ENCODE data around the gene HPGDS.

HPGDS gene

DNA sequence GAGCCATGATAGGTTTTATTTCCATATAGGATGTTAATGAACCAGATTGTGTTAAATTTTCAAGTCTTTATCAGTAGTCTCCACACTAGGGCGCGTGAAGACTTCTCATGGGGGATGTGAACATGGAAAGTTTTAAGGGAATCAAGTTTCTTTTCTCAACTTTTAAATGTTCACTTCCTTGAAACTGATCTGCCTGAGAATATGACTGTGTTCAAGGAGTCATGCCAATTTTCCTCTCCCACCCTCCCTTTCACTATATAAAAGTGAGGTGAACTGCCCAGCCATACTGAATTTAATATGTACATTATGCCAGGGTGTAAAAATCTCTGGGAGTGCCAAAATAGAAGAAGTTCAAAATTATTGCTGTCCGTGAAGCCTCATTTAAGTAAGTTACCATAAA, 30.4 kb upstream of the HPGDS start:
- H3K4me1 ChIP-seq (ENCODE audit: control insufficient read depth, insufficient read depth, low read length, poor library complexity, severe bottlenecking) = no peaks in the 10 kb centered on the region
- H3K36me3 ChIP-seq (ENCODE audit: control insufficient read depth, insufficient read depth, low read length) = no peaks in the 10 kb centered on the region
- no peaks in the 10 kb centered on the region for H3K9me3 ChIP-seq (ENCODE audit: control insufficient read depth, low read length)
- H3K4me3 ChIP-seq (ENCODE audit: insufficient read depth, low read depth, low read length, poor library complexity, severe bottlenecking) = no peak overlapping the region
- H3K27me3 ChIP-seq (replicated peaks; ENCODE audit: control insufficient read depth, insufficient read depth, low read length, poor library complexity, severe bottlenecking) = no peaks in the 10 kb centered on the region
- H3K27ac ChIP-seq (ENCODE audit: insufficient read depth, low read length, poor library complexity, severe bottlenecking) = no peak overlapping the region
- DNase-seq = no peak

DNA sequence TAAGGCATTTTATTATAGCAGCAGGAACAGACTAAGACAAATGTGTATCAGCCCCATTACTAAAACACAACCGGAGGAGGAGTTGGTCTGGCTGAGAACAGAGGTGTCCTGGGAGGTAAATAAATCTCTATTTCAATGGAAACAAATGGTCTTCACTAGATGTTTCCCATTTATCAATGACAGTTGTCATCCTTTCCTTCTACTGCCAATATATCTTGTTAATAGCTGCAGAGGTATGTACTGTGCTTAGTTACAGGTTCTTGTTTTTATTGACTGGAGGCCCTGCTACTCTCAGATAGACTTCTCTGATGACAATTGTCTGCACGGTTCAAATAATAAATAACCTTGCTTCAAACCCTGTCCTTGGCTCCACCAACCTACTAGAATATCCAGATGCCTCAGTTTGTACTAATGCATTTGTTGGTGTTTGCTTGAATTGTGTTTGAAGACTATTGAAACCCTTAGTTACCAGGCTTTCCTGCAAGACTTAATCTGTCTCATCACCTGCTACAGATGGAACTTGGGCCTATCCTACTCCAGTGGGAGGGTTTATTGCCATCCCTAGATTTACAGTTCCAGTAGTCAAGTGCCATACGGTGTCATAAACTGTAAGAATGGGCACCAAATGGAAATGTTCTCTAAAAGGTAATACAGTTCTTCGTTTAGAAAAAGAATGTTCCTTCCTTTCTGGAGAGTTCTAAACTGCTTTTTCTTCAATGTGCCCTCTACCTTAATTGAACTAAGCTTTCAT, 29.8 kb upstream of the HPGDS start:
- H3K4me3 ChIP-seq (ENCODE audit: insufficient read depth, low read depth, low read length, poor library complexity, severe bottlenecking) = no peak overlapping the region
- H3K27ac ChIP-seq (ENCODE audit: insufficient read depth, low read length, poor library complexity, severe bottlenecking) = no peak overlapping the region
- no peaks in the 10 kb centered on the region for H3K9me3 ChIP-seq (ENCODE audit: control insufficient read depth, low read length)
- H3K4me1 ChIP-seq (ENCODE audit: control insufficient read depth, insufficient read depth, low read length, poor library complexity, severe bottlenecking) = no peaks in the 10 kb centered on the region
- H3K36me3 ChIP-seq (ENCODE audit: control insufficient read depth, insufficient read depth, low read length) = no peaks in the 10 kb centered on the region
- H3K27me3 ChIP-seq (replicated peaks; ENCODE audit: control insufficient read depth, insufficient read depth, low read length, poor library complexity, severe bottlenecking) = no peaks in the 10 kb centered on the region
- DNase-seq = no peak

DNA sequence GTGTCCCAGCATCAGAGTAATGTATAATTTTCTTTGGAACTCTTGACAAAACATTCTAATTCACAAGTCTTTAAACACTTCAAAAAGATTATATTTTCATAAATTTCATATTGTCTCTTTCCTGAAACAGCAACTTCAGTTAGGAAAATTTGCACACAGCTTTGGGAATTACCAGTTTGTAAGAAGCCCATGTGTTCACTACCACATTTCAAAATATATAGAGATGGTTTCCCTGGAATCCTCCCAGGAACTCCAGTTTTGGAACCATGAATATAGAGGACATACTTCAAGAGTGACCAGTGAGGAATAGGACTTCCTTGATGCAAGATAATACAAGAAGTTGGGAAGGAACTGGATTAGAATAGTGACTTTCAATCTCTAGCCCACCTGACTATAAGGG, 28.7 kb upstream of the HPGDS start:
- Histone ChIP-seq H3K4me3 (ENCODE audit: insufficient read depth, low read depth, low read length, poor library complexity, severe bottlenecking) (no peak overlapping the region), H3K27me3 (replicated peaks; ENCODE audit: control insufficient read depth, insufficient read depth, low read length, poor library complexity, severe bottlenecking) (no peaks in the 10 kb centered on the region), H3K4me1 (ENCODE audit: control insufficient read depth, insufficient read depth, low read length, poor library complexity, severe bottlenecking) (no peaks in the 10 kb centered on the region), H3K36me3 (ENCODE audit: control insufficient read depth, insufficient read depth, low read length) (no peaks in the 10 kb centered on the region), H3K27ac (ENCODE audit: insufficient read depth, low read length, poor library complexity, severe bottlenecking) (no peak overlapping the region), H3K9me3 (ENCODE audit: control insufficient read depth, low read length) (no peaks in the 10 kb centered on the region)
- no peak for DNase-seq

DNA sequence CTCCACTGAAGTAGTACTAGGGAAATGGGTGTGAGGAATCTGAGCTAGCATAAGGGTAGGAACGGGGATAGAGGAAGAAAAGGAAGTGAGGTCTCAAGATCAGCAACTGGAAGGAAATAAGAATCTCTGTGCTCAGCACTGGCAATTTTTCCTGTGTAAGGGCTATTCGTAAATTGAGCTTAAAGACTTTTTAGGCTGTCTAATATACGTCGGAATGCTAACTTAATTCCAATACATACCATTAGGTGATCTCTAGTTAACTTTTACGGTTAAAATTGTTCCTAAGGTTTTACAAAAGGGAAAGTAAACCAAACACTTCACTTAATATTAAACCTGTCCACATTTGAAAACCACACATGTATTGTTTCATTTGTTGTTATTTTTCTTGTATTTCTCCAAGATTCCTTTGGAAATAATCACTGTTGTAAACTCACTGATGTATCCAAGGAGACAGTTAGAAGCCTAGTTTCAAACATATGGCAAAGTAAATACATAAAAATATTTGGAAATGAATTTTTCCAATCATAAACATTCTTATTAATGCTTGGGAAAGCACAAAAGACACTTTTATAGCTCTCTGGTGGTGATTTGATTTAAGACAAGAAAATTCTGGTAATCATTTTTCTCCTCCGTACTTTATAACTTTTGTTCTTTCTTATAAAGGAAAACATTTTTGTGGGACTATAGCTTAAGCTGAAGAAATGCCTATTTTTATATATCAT, 28.1 kb upstream of the HPGDS start:
- H3K27me3 ChIP-seq (replicated peaks; ENCODE audit: control insufficient read depth, insufficient read depth, low read length, poor library complexity, severe bottlenecking) = no peaks in the 10 kb centered on the region
- no peak overlapping the region for H3K4me3 ChIP-seq (ENCODE audit: insufficient read depth, low read depth, low read length, poor library complexity, severe bottlenecking)
- H3K27ac ChIP-seq (ENCODE audit: insufficient read depth, low read length, poor library complexity, severe bottlenecking) = no peak overlapping the region
- H3K36me3 ChIP-seq (ENCODE audit: control insufficient read depth, insufficient read depth, low read length) = no peaks in the 10 kb centered on the region
- DNase-seq = no peak
- no peaks in the 10 kb centered on the region for H3K4me1 ChIP-seq (ENCODE audit: control insufficient read depth, insufficient read depth, low read length, poor library complexity, severe bottlenecking)
- no peaks in the 10 kb centered on the region for H3K9me3 ChIP-seq (ENCODE audit: control insufficient read depth, low read length)

DNA sequence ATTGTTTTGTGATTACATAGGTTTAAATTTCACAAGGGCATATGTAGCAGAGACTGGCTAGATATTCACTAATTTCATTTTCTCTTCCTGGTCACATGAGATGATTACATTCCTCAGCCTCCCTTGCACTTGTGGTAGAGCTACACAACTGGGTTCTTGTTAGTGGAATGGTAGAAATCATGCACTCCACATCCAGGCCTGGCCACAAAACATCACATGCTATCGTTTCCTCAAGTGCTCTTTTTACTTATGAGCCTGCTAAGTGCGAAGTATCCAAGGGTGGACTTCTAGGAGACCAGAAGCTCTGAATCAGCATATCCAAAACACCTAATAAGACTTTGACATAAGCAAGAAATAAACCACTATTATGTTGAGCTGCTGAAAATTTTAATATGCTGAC, 26.4 kb upstream of the HPGDS start:
- no peak for DNase-seq

DNA sequence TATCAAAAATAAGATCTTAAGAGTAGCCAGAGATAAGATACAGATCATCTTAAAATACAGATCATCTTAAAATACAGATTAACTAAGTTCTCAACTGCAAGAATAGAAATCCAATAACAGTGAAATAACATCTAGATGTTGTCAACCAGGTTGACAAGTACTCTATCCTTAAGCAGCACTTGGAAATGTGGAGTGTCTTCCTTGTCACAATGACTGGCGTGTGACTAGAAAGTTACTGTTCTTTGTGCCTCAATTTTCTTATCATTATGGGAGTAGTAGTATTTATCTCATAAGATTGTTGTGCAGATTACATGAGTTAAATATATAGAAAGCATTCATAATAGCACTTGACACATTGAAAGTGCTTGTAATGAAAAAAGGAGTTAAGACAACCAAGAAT, 25.8 kb upstream of the HPGDS start:
- no peaks in the 10 kb centered on the region for H3K9me3 ChIP-seq (ENCODE audit: control insufficient read depth, low read length)
- no peaks in the 10 kb centered on the region for H3K36me3 ChIP-seq (ENCODE audit: control insufficient read depth, insufficient read depth, low read length)
- DNase-seq = no peak
- no peak overlapping the region for H3K27ac ChIP-seq (ENCODE audit: insufficient read depth, low read length, poor library complexity, severe bottlenecking)
- no peaks in the 10 kb centered on the region for H3K27me3 ChIP-seq (replicated peaks; ENCODE audit: control insufficient read depth, insufficient read depth, low read length, poor library complexity, severe bottlenecking)
- no peak overlapping the region for H3K4me3 ChIP-seq (ENCODE audit: insufficient read depth, low read depth, low read length, poor library complexity, severe bottlenecking)
- no peaks in the 10 kb centered on the region for H3K4me1 ChIP-seq (ENCODE audit: control insufficient read depth, insufficient read depth, low read length, poor library complexity, severe bottlenecking)

More for the DNA sequence above, 26.4 kb upstream of the HPGDS start:
- no peaks in the 10 kb centered on the region for H3K9me3 ChIP-seq (ENCODE audit: control insufficient read depth, low read length)
- no peak overlapping the region for H3K27ac ChIP-seq (ENCODE audit: insufficient read depth, low read length, poor library complexity, severe bottlenecking)
- no peaks in the 10 kb centered on the region for H3K36me3 ChIP-seq (ENCODE audit: control insufficient read depth, insufficient read depth, low read length)
- H3K27me3 ChIP-seq (replicated peaks; ENCODE audit: control insufficient read depth, insufficient read depth, low read length, poor library complexity, severe bottlenecking) = no peaks in the 10 kb centered on the region
- no peaks in the 10 kb centered on the region for H3K4me1 ChIP-seq (ENCODE audit: control insufficient read depth, insufficient read depth, low read length, poor library complexity, severe bottlenecking)
- no peak overlapping the region for H3K4me3 ChIP-seq (ENCODE audit: insufficient read depth, low read depth, low read length, poor library complexity, severe bottlenecking)

DNA sequence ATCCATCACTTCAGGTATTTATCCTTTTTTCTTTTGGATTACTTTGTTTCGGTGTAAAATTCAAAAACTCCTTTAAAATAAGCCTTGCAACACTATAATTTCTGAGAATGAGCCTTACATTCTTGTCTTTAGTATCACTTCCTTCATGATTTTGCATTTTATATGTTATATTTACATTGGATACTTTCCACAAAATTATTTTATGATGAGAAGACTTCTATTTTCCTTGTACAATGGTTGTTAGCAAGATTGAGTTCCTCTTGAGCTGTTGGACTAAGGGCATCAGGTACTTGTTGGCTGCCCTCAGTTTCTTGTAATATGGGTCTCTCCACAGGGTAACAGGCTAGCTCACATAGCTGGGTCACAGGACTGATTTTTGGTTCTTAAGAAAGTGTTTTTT, 22.7 kb upstream of the HPGDS start:
- no peak for DNase-seq
- no peaks in the 10 kb centered on the region for H3K27me3 ChIP-seq (replicated peaks; ENCODE audit: control insufficient read depth, insufficient read depth, low read length, poor library complexity, severe bottlenecking)
- no peaks in the 10 kb centered on the region for H3K4me1 ChIP-seq (ENCODE audit: control insufficient read depth, insufficient read depth, low read length, poor library complexity, severe bottlenecking)

DNA sequence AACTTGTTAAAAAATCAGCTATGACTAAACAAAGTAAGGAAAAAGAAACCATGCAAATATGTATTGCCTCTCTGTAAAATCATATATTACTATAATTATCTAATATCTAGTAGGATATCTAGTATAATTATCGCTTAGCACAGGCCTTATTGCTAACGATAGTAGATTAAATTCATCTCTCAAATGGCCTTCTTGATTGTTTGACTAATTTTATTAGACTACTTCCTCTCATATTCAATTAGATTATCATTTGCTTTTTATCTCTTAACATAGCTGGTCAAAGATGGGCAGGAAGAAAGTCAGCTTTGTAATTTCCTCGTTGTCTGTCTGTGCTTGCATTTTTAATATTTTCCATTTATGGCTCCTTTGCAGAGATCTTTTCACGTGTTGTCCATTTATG, 21.9 kb upstream of the HPGDS start:
- Histone ChIP-seq H3K9me3 (ENCODE audit: control insufficient read depth, low read length) (no peaks in the 10 kb centered on the region), H3K27me3 (replicated peaks; ENCODE audit: control insufficient read depth, insufficient read depth, low read length, poor library complexity, severe bottlenecking) (no peaks in the 10 kb centered on the region), H3K4me1 (ENCODE audit: control insufficient read depth, insufficient read depth, low read length, poor library complexity, severe bottlenecking) (no peaks in the 10 kb centered on the region), H3K27ac (ENCODE audit: insufficient read depth, low read length, poor library complexity, severe bottlenecking) (no peak overlapping the region), H3K4me3 (ENCODE audit: insufficient read depth, low read depth, low read length, poor library complexity, severe bottlenecking) (no peak overlapping the region), H3K36me3 (ENCODE audit: control insufficient read depth, insufficient read depth, low read length) (no peaks in the 10 kb centered on the region)
- no peak for DNase-seq

More for the DNA sequence above, 22.7 kb upstream of the HPGDS start:
- Histone ChIP-seq H3K27ac (ENCODE audit: insufficient read depth, low read length, poor library complexity, severe bottlenecking) (no peak overlapping the region), H3K4me3 (ENCODE audit: insufficient read depth, low read depth, low read length, poor library complexity, severe bottlenecking) (no peak overlapping the region), H3K36me3 (ENCODE audit: control insufficient read depth, insufficient read depth, low read length) (no peaks in the 10 kb centered on the region), H3K9me3 (ENCODE audit: control insufficient read depth, low read length) (no peaks in the 10 kb centered on the region)

DNA sequence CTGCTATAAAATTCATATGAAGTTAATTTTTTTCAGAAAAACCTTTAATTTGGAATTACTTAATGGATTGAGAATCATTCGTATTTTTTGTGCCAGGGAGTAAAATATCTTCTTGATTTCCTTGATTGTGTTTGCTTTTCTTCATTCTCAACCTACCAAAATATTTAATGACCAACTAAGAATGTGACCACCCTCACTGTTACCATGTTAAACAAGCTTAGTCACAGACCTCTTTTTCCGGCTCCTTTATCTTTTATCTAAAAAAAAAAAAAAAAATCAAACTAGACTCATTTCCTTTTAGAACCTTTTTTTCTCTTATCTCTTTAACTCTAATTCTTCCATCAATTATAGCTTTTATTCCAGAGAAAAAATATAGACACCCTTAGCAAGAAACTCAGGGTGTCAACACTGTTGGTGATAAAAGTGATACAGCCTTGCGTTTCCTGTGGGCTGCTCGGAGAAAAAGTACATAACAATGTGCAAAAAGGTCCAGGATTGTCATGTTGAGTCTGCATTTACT, 20.6 kb upstream of the HPGDS start:
- H3K27me3 ChIP-seq (replicated peaks; ENCODE audit: control insufficient read depth, insufficient read depth, low read length, poor library complexity, severe bottlenecking) = no peaks in the 10 kb centered on the region
- H3K4me3 ChIP-seq (ENCODE audit: insufficient read depth, low read depth, low read length, poor library complexity, severe bottlenecking) = no peak overlapping the region
- H3K4me1 ChIP-seq (ENCODE audit: control insufficient read depth, insufficient read depth, low read length, poor library complexity, severe bottlenecking) = no peaks in the 10 kb centered on the region
- H3K9me3 ChIP-seq (ENCODE audit: control insufficient read depth, low read length) = no peaks in the 10 kb centered on the region
- no peaks in the 10 kb centered on the region for H3K36me3 ChIP-seq (ENCODE audit: control insufficient read depth, insufficient read depth, low read length)
- no peak for DNase-seq
- no peak overlapping the region for H3K27ac ChIP-seq (ENCODE audit: insufficient read depth, low read length, poor library complexity, severe bottlenecking)

DNA sequence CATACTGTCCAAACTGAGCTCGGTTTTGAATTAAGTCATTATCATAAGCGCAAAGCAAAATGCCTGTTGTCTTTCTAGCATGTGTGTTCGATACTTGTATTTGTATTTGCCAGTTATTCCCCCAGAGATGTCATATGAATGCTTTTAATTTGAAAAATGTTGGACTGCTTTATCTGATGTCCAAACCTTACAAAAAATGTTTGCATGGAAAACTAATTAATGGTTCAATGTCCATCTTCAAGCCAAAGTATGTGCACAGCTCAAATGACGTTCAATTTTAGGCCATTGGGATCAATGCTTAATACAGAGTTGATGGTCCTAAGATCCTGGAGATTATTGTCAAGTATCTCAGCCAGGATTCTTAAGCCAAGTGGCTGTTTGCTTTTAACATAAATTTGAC, 17.2 kb upstream of the HPGDS start:
- Histone ChIP-seq H3K4me1 (ENCODE audit: control insufficient read depth, insufficient read depth, low read length, poor library complexity, severe bottlenecking) (no peaks in the 10 kb centered on the region), H3K27me3 (replicated peaks; ENCODE audit: control insufficient read depth, insufficient read depth, low read length, poor library complexity, severe bottlenecking) (no peaks in the 10 kb centered on the region), H3K4me3 (ENCODE audit: insufficient read depth, low read depth, low read length, poor library complexity, severe bottlenecking) (no peak overlapping the region), H3K27ac (ENCODE audit: insufficient read depth, low read length, poor library complexity, severe bottlenecking) (no peak overlapping the region), H3K9me3 (ENCODE audit: control insufficient read depth, low read length) (no peaks in the 10 kb centered on the region), H3K36me3 (ENCODE audit: control insufficient read depth, insufficient read depth, low read length) (no peaks in the 10 kb centered on the region)
- DNase-seq = no peak

All from effector memory CD4-positive, alpha-beta T cell (primary cell).